Muscle of arm (tissue), 12 donors: ENCODE measurements around the gene RERE. TPM values are rescaled to one million over a fixed set of nuclear protein-coding genes. Genes with fewer than 3 reads are reported as not detected.
A peak's percentile ranks its signal among the peaks of the same experiment; 100 is the strongest.
"Not testable (repeated sequence)": the region's sequence is repeated elsewhere in the genome, so short reads cannot be mapped to it uniquely, and the experiment has no call there.

Experiments used
- DNase-seq: peaks from one replicate; pipeline ENCODE4 v3.0.0-alpha.2; 2013
- polyA plus RNA-seq, 12 donors: library from polyadenylated mRNA; unstranded; fragments of 120-200 nt; gene quantifications; one replicate each; pipeline ENCODE4 v1.2.1, GENCODE V29; 2013; ENCODE audit not compliant: insufficient read length in 12 of 12

Gene RERE
- polyA plus RNA-seq, 12 donors = 51.1 to 118 (median 75.5) TPM; not detected in 1

DNA sequence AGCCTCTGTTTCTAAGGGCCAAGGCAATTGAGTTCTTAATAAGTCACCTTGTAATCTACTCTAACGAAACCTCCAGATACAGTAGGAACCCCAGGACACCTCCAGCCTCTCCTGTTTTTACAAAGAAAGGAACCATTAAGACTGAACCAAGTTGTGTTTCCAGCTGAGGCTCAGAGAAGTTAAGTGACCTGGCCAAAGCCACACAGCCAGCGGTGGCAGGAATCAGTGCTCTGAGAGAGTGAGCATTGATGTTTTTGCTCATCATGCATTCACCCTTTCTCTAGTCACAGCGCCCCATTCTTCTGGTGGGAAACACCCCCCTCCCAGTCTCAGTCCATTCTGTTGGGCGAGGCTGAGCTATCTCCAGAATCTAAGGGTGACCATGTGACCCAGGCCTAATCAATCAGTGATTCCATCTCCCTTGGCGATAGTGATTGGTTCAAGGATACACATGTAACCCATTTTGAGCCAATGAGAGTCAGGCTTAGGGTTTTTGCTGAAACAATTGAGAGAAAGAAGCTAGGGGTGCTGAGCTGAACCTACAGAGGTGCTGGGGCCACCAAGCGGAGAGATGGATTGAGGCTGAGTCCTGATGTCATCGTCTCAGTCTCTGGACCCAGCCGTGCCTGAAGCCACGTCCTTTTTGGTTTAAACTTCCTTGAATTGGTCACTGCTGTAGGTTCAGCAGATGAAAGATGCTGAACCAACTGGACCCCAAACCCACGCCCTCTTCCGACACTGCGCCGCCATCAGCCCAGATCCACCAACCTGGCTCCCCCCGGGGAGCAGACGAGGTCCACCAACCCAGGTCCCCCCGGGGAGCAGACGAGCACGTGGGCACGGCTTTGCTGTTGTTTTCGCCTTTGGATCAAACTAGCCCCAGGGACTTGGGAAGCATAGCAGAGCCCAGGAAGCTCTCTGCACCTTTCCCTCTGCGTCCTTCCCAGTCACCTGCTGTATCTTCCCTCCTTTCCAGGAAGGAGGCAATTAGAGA is 28.0 kb upstream of the RERE start:
- DNase-seq = no peak

GRCh38 chr1:8844501-8845006 is 27.1 kb upstream of the RERE start:
- DNase-seq = no peak

GRCh38 chr1:8841395-8841794 is 24.0 kb upstream of the RERE start:
- no peak for DNase-seq

DNA sequence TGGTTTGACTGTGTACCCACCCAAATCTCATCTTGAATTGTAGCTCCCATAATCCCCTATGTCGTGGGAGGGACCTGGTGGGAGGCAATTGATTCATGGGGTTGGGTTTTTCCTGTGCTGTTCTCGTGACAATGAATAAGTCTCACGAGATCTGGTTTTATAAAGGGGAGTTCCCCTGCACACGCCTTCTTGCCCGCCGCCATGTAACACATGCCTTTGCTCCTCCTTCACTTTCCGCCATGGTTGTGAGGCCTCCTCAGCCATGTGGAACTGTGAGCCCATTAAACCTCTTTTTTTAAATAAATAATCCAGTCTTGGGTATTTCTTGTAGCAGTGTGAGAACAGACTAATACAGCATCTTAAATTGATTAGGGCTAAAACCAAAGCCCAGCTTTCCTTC is 22.6 kb upstream of the RERE start:
- no peak for DNase-seq

GRCh38 chr1:8835941-8836643 is 18.7 kb upstream of the RERE start:
- no peak for DNase-seq

- no peak for DNase-seq
These were observed 13.9 kb upstream of the RERE start for GRCh38 chr1:8831340-8831739.

GRCh38 chr1:8830732-8831131 is 13.3 kb upstream of the RERE start:
- DNase-seq = not testable (repeated sequence)

GRCh38 chr1:8825985-8826481 is 8.6 kb upstream of the RERE start:
- DNase-seq = no peak

- no peak for DNase-seq
These were observed 5.8 kb upstream of the RERE start for GRCh38 chr1:8823295-8823664.

GRCh38 chr1:8822373-8823294 is 5.2 kb upstream of the RERE start:
- peak; percentile 53 for DNase-seq

GRCh38 chr1:8821084-8821483 is 3.6 kb upstream of the RERE start:
- no peak for DNase-seq

GRCh38 chr1:8818789-8819188 is 1.3 kb upstream of the RERE start:
- DNase-seq = not testable (repeated sequence)

DNA sequence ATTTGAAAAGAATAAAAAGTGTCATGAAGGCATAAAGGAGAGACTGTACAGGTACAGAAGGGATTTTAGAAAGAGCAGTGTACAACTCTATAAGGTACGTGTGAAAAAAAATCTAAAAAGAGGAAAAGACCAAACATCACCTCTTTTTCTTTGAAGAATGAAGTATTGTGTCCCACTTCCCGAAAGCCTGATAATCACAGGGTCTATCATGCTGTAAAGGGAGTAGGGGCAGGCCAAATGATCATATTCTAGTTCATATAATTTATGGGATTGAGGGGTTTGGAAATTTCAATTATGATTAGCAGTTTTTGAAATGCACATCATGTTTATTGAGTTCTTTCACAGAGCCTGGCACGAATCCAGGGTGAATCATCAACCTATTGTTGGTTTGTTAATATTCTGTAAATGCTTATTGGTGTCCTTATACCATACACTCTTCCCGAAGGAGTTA is 910 bp upstream of the RERE start:
- peak; percentile 23 for DNase-seq

GRCh38 chr1:8816831-8817411 is 519 bp downstream of the RERE start:
- peak; percentile 45 for DNase-seq

DNA sequence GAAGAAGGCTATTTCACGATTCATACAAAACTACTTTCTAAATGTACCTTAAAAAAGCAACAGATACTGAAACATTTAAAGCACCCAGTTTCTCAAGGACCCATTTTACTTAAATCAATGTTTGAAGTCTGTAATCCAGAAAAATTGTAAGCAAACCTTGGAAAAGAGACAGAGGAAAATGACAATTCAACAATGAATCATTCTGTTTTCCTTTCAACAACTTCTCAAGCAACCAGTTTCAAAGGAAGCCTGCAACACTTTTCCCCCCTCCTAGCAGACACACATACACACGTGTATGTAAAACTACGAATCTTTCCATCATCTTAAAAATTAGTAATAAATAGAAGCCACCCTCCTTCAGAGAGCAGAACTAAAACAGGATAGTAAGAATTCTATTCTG is 1.2 kb downstream of the RERE start:
- DNase-seq = peak; percentile 20

- peak; percentile 18 for DNase-seq
These were observed 1.8 kb downstream of the RERE start for GRCh38 chr1:8815582-8816151.

DNA sequence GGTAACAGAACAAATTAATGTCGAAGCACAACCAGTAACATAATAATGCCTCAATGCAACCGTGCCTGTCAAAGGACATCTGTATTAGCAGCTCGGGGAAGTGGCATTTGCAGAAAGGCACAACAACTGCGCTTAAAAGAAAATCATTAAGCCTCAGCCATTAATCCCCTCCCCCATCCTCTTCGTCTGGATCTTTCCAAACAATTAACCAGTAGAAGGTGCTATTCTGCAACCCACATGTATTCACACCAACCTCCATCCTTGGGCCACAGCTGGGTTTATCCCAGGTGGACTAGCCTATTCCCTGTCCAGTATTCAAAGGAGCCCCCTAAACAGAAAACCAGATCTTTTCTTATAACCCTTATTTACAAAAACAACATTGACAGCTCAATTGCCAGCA is 2.6 kb downstream of the RERE start:
- no peak for DNase-seq

DNA sequence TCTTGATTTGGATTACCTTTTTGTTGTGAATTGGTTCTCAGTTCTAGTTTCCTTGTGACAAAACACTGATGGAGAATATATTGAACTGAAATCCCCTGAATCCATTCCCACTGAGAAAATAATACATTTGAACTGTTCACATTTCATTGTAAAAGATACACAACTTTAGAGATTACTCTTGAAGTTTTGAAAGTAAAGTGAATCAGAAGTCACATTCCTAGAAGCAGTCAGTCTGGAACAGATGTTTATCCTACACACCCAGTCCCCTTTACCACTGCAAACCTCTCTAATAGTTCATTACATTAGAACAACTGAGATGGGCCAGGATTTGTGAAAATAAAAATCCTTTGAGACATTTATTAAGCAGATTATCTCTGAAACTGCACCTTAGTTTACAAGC is 3.4 kb downstream of the RERE start:
- no peak for DNase-seq

- DNase-seq = no peak
These were observed 4.2 kb downstream of the RERE start for GRCh38 chr1:8813016-8813763.

DNA sequence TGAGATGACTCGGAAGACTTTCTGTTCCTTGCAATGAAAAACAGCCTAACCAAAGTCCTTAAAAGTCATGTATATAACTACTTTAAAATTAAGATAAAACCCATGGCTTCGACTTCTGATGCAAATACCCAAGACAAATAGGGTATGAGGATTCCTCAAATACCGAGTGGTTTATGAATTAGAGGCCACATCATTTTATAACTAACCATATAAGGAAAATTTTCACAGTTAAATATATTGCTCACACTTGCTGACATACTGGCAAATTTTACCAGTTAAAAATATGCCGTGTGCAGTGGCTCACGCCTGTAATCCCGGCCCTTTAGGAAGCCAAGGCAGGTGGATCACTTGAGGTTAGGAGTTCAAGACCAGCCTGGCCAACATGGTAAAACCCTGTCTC is 5.4 kb downstream of the RERE start:
- no peak for DNase-seq
